GM19099 (cell line): ENCODE data around the gene FARS2.

ENCODE experiments used
- POLR2A ChIP-seq: IDR thresholded peaks from 3 replicates; pipeline ENCODE4 v1.6.1; 2011; ENCODE audit warnings: low read depth; ENCODE audit not compliant: insufficient read length; ENCODE audit errors: extremely low read depth

FARS2 gene

GRCh38 chr6:5677219-5678000 lies 416.1 kb downstream of the FARS2 start:
- no peak for TF ChIP-seq POLR2A

- no peak for TF ChIP-seq POLR2A
These were observed 418.0 kb downstream of the FARS2 start for GRCh38 chr6:5679270-5679669.

- TF ChIP-seq POLR2A = no peak
These were observed 418.4 kb downstream of the FARS2 start for GRCh38 chr6:5679691-5680090.

GRCh38 chr6:5680095-5680494 lies 418.8 kb downstream of the FARS2 start:
- no peak for TF ChIP-seq POLR2A

GRCh38 chr6:5681480-5681879 lies 420.2 kb downstream of the FARS2 start:
- TF ChIP-seq POLR2A = no peak

- no peak for TF ChIP-seq POLR2A
These were observed 421.2 kb downstream of the FARS2 start for GRCh38 chr6:5682530-5682929.

GRCh38 chr6:5684320-5685053 lies 423.2 kb downstream of the FARS2 start:
- no peak for TF ChIP-seq POLR2A

- no peak for TF ChIP-seq POLR2A
These were observed 432.2 kb downstream of the FARS2 start for GRCh38 chr6:5693225-5694145.

- TF ChIP-seq POLR2A = no peak
These were observed 434.2 kb downstream of the FARS2 start for GRCh38 chr6:5695260-5696245.

- no peak for TF ChIP-seq POLR2A
These were observed 436.2 kb downstream of the FARS2 start for GRCh38 chr6:5697508-5697907.

GRCh38 chr6:5698318-5698717 lies 437.0 kb downstream of the FARS2 start:
- no peak for TF ChIP-seq POLR2A

- TF ChIP-seq POLR2A = no peak
These were observed 439.9 kb downstream of the FARS2 start for GRCh38 chr6:5701174-5701573.

GRCh38 chr6:5704708-5705107 lies 443.4 kb downstream of the FARS2 start:
- TF ChIP-seq POLR2A = no peak

GRCh38 chr6:5705252-5705651 lies 443.9 kb downstream of the FARS2 start:
- TF ChIP-seq POLR2A = no peak

GRCh38 chr6:5706124-5707033 lies 445.1 kb downstream of the FARS2 start:
- no peak for TF ChIP-seq POLR2A
